K562 (cell line): Measurements from ENCODE around the gene ASB2. TPM values are rescaled to one million over a fixed set of nuclear protein-coding genes. Genes with fewer than 3 reads are reported as not detected.

Experiments
- ATAC-seq: fragments of 200-7000 bp; cut with Tn5 transposase; 3 replicates; pipeline ENCODE4 v1.9.1; 2020; ENCODE audit warnings: moderate library complexity
- BruUV-seq: library from RNA; stranded (reverse); fragments of 400-500 nt; replicated peaks from 2 replicates; lab custom pipeline; 2021; lab: Mats Ljungman, UMichigan
- CTCF ChIA-PET: fragments of 300-600 bp; formaldehyde crosslinking; extraction: SDS; loops from one replicate; lab custom pipeline; 2021; ENCODE audit warnings: low intra/inter-chr PET ratio; lab: Yijun Ruan, JAX
- POLR2A ChIA-PET: fragments of 300-600, 350-650 bp; sonication (Branson Sonifier 250); formaldehyde crosslinking; extraction: SDS; loops from one replicate; lab custom pipeline; 2021; ENCODE audit warnings: antibody characterized with exemption, inconsistent platforms; lab: Yijun Ruan, JAX
- DNase-seq, 4 experiments: peaks; one replicate each; pipeline versions ENCODE4 v3.0.0 to v3.0.0-alpha.2; 2011 to 2018; ENCODE audit warnings: low spot score in 3 of 4, mixed read lengths in 3 of 4; ENCODE audit errors: extremely low read depth in 1 of 4
- FAIRE-seq: peaks from 2 replicates; lab custom pipeline; 2011; peaks lifted over from hg19 to GRCh38; lab: Jason Lieb, UNC
- H2AFZ ChIP-seq: 2 replicates; pipeline ENCODE4 v1.6.0; 2011; ENCODE audit warnings: low read depth, low read length, control low read depth, inconsistent platforms
- H3K27ac ChIP-seq: fragments of 200-600 bp; 3 replicates; pipeline ENCODE4 v1.8.0; 2011; ENCODE audit warnings: low read depth, mild to moderate bottlenecking, control low read depth, inconsistent platforms, low read length, moderate library complexity, mixed read lengths; ENCODE audit errors: extremely low read depth
- H3K27me3 ChIP-seq, 2 experiments: fragments of 300-600 bp in 1 of 2; 2 replicates in 1 of 2; 3 replicates in 1 of 2; pipeline versions ENCODE4 v1.6.0 to v1.8.0; 2011; ENCODE audit warnings: inconsistent platforms in 2 of 2, low read length in 2 of 2, mild to moderate bottlenecking in 1 of 2, mixed read lengths in 1 of 2, moderate library complexity in 1 of 2; ENCODE audit not compliant: control insufficient read depth in 2 of 2, insufficient read depth in 2 of 2
- H3K36me3 ChIP-seq: fragments of 300-600 bp; 3 replicates; pipeline ENCODE4 v1.8.0; 2011; ENCODE audit warnings: mild to moderate bottlenecking, low read length, inconsistent platforms; ENCODE audit not compliant: control insufficient read depth, insufficient read depth
- H3K4me1 ChIP-seq, 2 experiments: fragments of 200-600 bp in 1 of 2; replicated peaks in 1 of 2; 2 replicates in 1 of 2; 3 replicates in 1 of 2; pipeline versions ENCODE4 v1.5.1 to v1.8.0; 2011; ENCODE audit warnings: inconsistent platforms in 2 of 2, low read length in 2 of 2, mild to moderate bottlenecking in 1 of 2, mixed read lengths in 1 of 2, moderate library complexity in 1 of 2; ENCODE audit not compliant: control insufficient read depth in 2 of 2, insufficient read depth in 2 of 2
- H3K4me2 ChIP-seq: 2 replicates; pipeline ENCODE4 v1.6.1; 2011; ENCODE audit warnings: low read length, control low read depth, inconsistent platforms, mixed read lengths; ENCODE audit not compliant: insufficient read depth
- H3K4me3 ChIP-seq: fragments of 200-600 bp; sonication (generic), shearing (Covaris generic); 2 replicates; pipeline ENCODE4 v1.5.1; 2016; ENCODE audit warnings: control low read depth, inconsistent platforms
- H3K79me2 ChIP-seq: fragments of 200-600 bp; 3 replicates; pipeline ENCODE4 v1.8.0; 2011; ENCODE audit warnings: low read length, inconsistent platforms; ENCODE audit not compliant: control insufficient read depth, insufficient read depth
- H3K9ac ChIP-seq, 2 experiments: 2 replicates each; pipeline versions ENCODE4 v1.6.0 to v1.6.1; 2011; ENCODE audit warnings: low read depth in 2 of 2, low read length in 2 of 2, control low read depth in 1 of 2, inconsistent platforms in 1 of 2, mild to moderate bottlenecking in 1 of 2, mixed read lengths in 1 of 2; ENCODE audit not compliant: insufficient read depth in 1 of 2
- H3K9me1 ChIP-seq: one replicate; pipeline ENCODE4 v1.6.0; 2011; ENCODE audit warnings: inconsistent platforms, mild to moderate bottlenecking, low read length, moderate library complexity; ENCODE audit not compliant: control insufficient read depth, insufficient read depth
- H3K9me3 ChIP-seq: replicated peaks from 2 replicates; pipeline ENCODE4 v1.5.1; 2011; ENCODE audit warnings: low read depth, low read length, inconsistent platforms; ENCODE audit not compliant: control insufficient read depth, insufficient read depth
- H4K20me1 ChIP-seq: replicated peaks from 2 replicates; pipeline ENCODE4 v1.6.1; 2011; ENCODE audit warnings: low read length, inconsistent platforms, mixed read lengths; ENCODE audit not compliant: control insufficient read depth, insufficient read depth
- CEBPZ ChIP-seq: fragments of 150-350 bp; IDR thresholded peaks from 2 replicates; pipeline ENCODE4 v1.6.1; 2014; ENCODE audit warnings: low read depth, mild to moderate bottlenecking, low read length, borderline replicate concordance
- E2F8 ChIP-seq: fragments of 450-650 bp; IDR thresholded peaks from 2 replicates; pipeline ENCODE4 v1.7.1; 2018; ENCODE audit warnings: mild to moderate bottlenecking, low read depth; ENCODE audit not compliant: partially characterized antibody
- EGR1 ChIP-seq: fragments of 450-650 bp; conservative IDR thresholded peaks from 2 replicates; pipeline ENCODE4 v1.6.1; 2017; ENCODE audit warnings: mild to moderate bottlenecking
- HES1 ChIP-seq: fragments of 450-650 bp; IDR thresholded peaks from 2 replicates; pipeline ENCODE4 v1.6.1; 2016; ENCODE audit warnings: low read depth, mild to moderate bottlenecking, moderate library complexity
- ZNF140 ChIP-seq: fragments of 250-450 bp; sonication (Bioruptor Pico); IDR thresholded peaks from 2 replicates; pipeline ENCODE4 v1.8.0; 2021; ENCODE audit warnings: moderate library complexity, mild to moderate bottlenecking, inconsistent platforms
- ZNF431 ChIP-seq: sonication (generic); formaldehyde crosslinking; IDR thresholded peaks from 2 replicates; pipeline ENCODE4 v1.8.0; 2022; ENCODE audit warnings: mild to moderate bottlenecking, missing genetic modification reagents
- ZNF444 ChIP-seq: fragments of 250-450 bp; sonication (Bioruptor Pico); IDR thresholded peaks from 2 replicates; pipeline ENCODE4 v1.4.0; 2020; ENCODE audit warnings: mild to moderate bottlenecking, moderate library complexity
- ZNF655 ChIP-seq: fragments of 250-450 bp; sonication (Bioruptor Pico); IDR thresholded peaks from 2 replicates; pipeline ENCODE4 v1.5.0; 2021
- WGBS: fragments of 100-300 bp; shearing (Covaris generic); methylation state at CpG from one replicate; pipeline ENCODE4 v1.1.6; 2016; ENCODE audit warnings: low coverage, mixed read lengths; ENCODE audit not compliant: insufficient coverage; ENCODE audit errors: missing lambda C conversion rate; 5-methylcytosine and 5-hydroxymethylcytosine counted together
- in situ Hi-C: fragments of 300-500 bp; cut with MboI; formaldehyde crosslinking; loops from 4 replicates; pipeline ENCODE4 v1.15.0; 2018; ENCODE audit warnings: inconsistent platforms, mixed read lengths
- intact Hi-C: fragments of 100-400 bp; cut with micrococcal nuclease; formaldehyde crosslinking; loops from 2 replicates; pipeline ENCODE4 v1.14.2; 2022
- polyA plus RNA-seq, 8 experiments: library from polyadenylated mRNA; depleted of rRNA in 4 of 8; stranded (reverse) in 5 of 8; unstranded in 3 of 8; fragments of >200 nt; fragmentation: Nextera tagmentation in 2 of 8; fragmentation: Illumina TruSeq in 1 of 8; extraction: Ambion mirVana in 2 of 8; extraction: Trizol in 1 of 8; gene quantifications; 2 replicates each; pipeline versions ENCODE4 v1.2.1 to v1.2.3, GENCODE V29; 2011 to 2014; ENCODE audit warnings: inconsistent platforms in 1 of 8, missing spikeins in 1 of 8
- total RNA-seq, 7 experiments: library from RNA; depleted of rRNA in 6 of 7; stranded (reverse); fragments of >200 nt in 6 of 7; fragmentation: Illumina TruSeq in 2 of 7; extraction: Trizol in 2 of 7; gene quantifications; 2 replicates each; pipeline versions ENCODE4 v1.2.1 to v1.2.3, GENCODE V29; 2011 to 2021; ENCODE audit warnings: low replicate concordance in 1 of 7

Gene ASB2
- total and polyA plus RNA-seq, 9 of the 15 experiments (the other 6 are each of a cell fraction or from before 2014, with no cell fraction given), result not detected

GRCh38 chr14:93925374-93925895, 50.9 kb downstream of the ASB2 start (continued):
- no peak for TF ChIP-seq E2F8
- no peak for TF ChIP-seq ZNF655 (CRISPR knock-in tag)
- no peak for TF ChIP-seq EGR1
- TF ChIP-seq ZNF140 (CRISPR knock-in tag), result no peak

- no peak overlapping the region for H3K4me3 ChIP-seq
- no peak overlapping the region for H3K9ac ChIP-seq
- ATAC-seq (no peak), DNase-seq (no peak), FAIRE-seq (no peak)
- no peak overlapping the region for H3K4me2 ChIP-seq
- no peak overlapping the region for H3K27ac ChIP-seq
- H3K9me1 ChIP-seq, result no peaks in the 10 kb centered on the region
- H3K79me2 ChIP-seq, result no peaks in the 10 kb centered on the region
- ChIA-PET POLR2A (interaction anchor here (1.2 kb wide), 1 partner anchor 29 kb away, joined by 4 read pairs; no protein-coding TSS in a partner anchor), CTCF (no interaction called here)
- H3K27me3 ChIP-seq, result peaks cover 0 to 31% of the 10 kb centered on the region in 2 experiments; a peak in 3 of 5 replicates
- BruUV-seq, result no TSS peak
- H3K4me1 ChIP-seq, result no peaks in the 10 kb centered on the region
- no peaks in the 10 kb centered on the region for H3K9me3 ChIP-seq
- intact Hi-C loops (loop anchor here (10.0 kb wide), 1 partner anchor 1080 kb away; no protein-coding TSS in a partner anchor), in situ Hi-C loops (no loop called here)
- H3K36me3 ChIP-seq, result no peaks in the 10 kb centered on the region
- H4K20me1 ChIP-seq, result no peaks in the 10 kb centered on the region
- H2AFZ ChIP-seq, result no peak overlapping the region
- WGBS, result 0% methylated on average over 9 of the region's 14 CpGs
- TF ChIP-seq ZNF431 (CRISPR knock-in tag) (no peak), CEBPZ (no peak), ZNF444 (no peak), HES1 (no peak)
These were observed 51.6 kb downstream of the ASB2 start for GRCh38 chr14:93924592-93925355.
